Right lobe of liver (tissue), 4 donors: Measurements from ENCODE around the gene CGB8.

Experiments used
- CTCF ChIP-seq, 4 donors: fragments of 200-600 bp in 3 of 4; fragments of 450-650 bp in 1 of 4; IDR thresholded peaks; one replicate each; pipeline versions ENCODE4 v1.5.1 to v1.8.0; 2016 to 2022; ENCODE audit warnings: antibody characterized with exemption in 4 of 4, mild to moderate bottlenecking in 2 of 4
- POLR2A ChIP-seq: fragments of 450-650 bp; IDR thresholded peaks from one replicate; pipeline ENCODE4 v1.6.1; 2017; ENCODE audit warnings: antibody characterized with exemption, mild to moderate bottlenecking
- donor health status: DM: no; HTN: no; CAD: no.
- donor health status: DM: no; HTN: no; CAD: no.
- donor health status: DM: no; HTN: yes; CAD: no.

DNA sequence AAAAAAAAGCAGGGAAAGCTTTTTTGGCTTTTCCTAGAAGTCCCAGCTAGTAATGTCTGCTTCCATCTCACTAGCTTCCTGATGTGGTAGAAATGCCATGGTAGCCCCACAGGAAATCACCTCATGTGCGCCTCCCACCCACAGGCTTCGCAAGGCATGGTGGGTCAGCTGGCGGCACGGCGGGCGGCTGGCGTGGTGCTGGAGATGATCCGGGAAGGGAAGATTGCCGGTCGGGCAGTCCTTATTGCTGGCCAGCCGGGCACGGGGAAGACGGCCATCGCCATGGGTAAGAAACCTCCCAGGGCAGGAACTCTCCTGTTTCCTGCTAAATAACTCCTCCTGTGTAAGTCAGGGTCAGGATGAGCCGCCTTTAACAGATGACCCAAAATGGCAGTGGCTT lies 44.8 kb downstream of the CGB8 start:
- no peak for TF ChIP-seq POLR2A
- no peak for TF ChIP-seq CTCF (IDR thresholded peaks at IDR 0.05)
